HG03432 (cell line): ENCODE data around the gene AGAP1.
"Not testable (repeated sequence)": the region's sequence is repeated elsewhere in the genome, so short reads cannot be mapped to it uniquely, and the experiment has no call there.

Experiments
- ATAC-seq: cut with Tn5 transposase; IDR thresholded peaks from one replicate; pipeline ENCODE4 v1.9.1; 2021; ENCODE audit warnings: mild to moderate bottlenecking, moderate library complexity; ENCODE audit not compliant: unreplicated experiment

AGAP1 gene

GRCh38 chr2:236073246-236073645, 579.4 kb downstream of the AGAP1 start:
- no peak for ATAC-seq

GRCh38 chr2:236073867-236074655, 580.2 kb downstream of the AGAP1 start:
- no peak for ATAC-seq

- ATAC-seq = no peak
These were observed 582.0 kb downstream of the AGAP1 start for GRCh38 chr2:236075802-236076201.

- ATAC-seq = no peak
These were observed 584.7 kb downstream of the AGAP1 start for GRCh38 chr2:236078297-236079255.

GRCh38 chr2:236080412-236080811, 586.6 kb downstream of the AGAP1 start:
- ATAC-seq = no peak

GRCh38 chr2:236081171-236081570, 587.3 kb downstream of the AGAP1 start:
- no peak for ATAC-seq

- ATAC-seq = no peak
These were observed 588.2 kb downstream of the AGAP1 start for GRCh38 chr2:236082061-236082460.

- ATAC-seq = no peak
These were observed 590.1 kb downstream of the AGAP1 start for GRCh38 chr2:236083934-236084333.

- no peak for ATAC-seq
These were observed 591.4 kb downstream of the AGAP1 start for GRCh38 chr2:236085211-236085610.

GRCh38 chr2:236085647-236086046, 591.8 kb downstream of the AGAP1 start:
- no peak for ATAC-seq

- no peak for ATAC-seq
These were observed 592.6 kb downstream of the AGAP1 start for GRCh38 chr2:236086403-236086970.

- no peak for ATAC-seq
These were observed 593.2 kb downstream of the AGAP1 start for GRCh38 chr2:236086971-236087465.

- no peak for ATAC-seq
These were observed 594.7 kb downstream of the AGAP1 start for GRCh38 chr2:236088368-236089057.

- ATAC-seq = no peak
These were observed 595.6 kb downstream of the AGAP1 start for GRCh38 chr2:236089271-236090026.

GRCh38 chr2:236090027-236090382, 596.2 kb downstream of the AGAP1 start:
- ATAC-seq = no peak

GRCh38 chr2:236090826-236091225, 597.0 kb downstream of the AGAP1 start:
- not testable (repeated sequence) for ATAC-seq

GRCh38 chr2:236092714-236093113, 598.9 kb downstream of the AGAP1 start:
- no peak for ATAC-seq

GRCh38 chr2:236093134-236093533, 599.3 kb downstream of the AGAP1 start:
- ATAC-seq = no peak

GRCh38 chr2:236095504-236095903, 601.7 kb downstream of the AGAP1 start:
- no peak for ATAC-seq

- ATAC-seq = no peak
These were observed 607.6 kb downstream of the AGAP1 start for GRCh38 chr2:236101311-236101950.
